HepG2 (cell line): Measurements from ENCODE around the gene HIPK3. TPM values are rescaled to one million over a fixed set of nuclear protein-coding genes. Genes with fewer than 3 reads are reported as not detected.

Source experiments
- ATAC-seq: fragments of 200-7000 bp; cut with Tn5 transposase; 3 replicates; pipeline ENCODE4 v1.9.1; 2020; ENCODE audit warnings: mild to moderate bottlenecking, moderate library complexity
- BruUV-seq: library from RNA; stranded (reverse); fragments of 400-500 nt; replicated peaks from 2 replicates; lab custom pipeline; 2021; lab: Mats Ljungman, UMichigan
- CTCF ChIA-PET: fragments of 300-600 bp; formaldehyde crosslinking; extraction: SDS; loops from one replicate; lab custom pipeline; 2021; ENCODE audit warnings: low total read pairs, inconsistent platforms, low intra/inter-chr PET ratio; lab: Yijun Ruan, JAX
- POLR2A ChIA-PET: fragments of 350-600 bp; sonication (Branson Sonifier 250); formaldehyde crosslinking; loops from one replicate; lab custom pipeline; 2020; ENCODE audit warnings: antibody characterized with exemption, inconsistent platforms; lab: Yijun Ruan, JAX
- DNase-seq: peaks from one replicate; pipeline ENCODE4 v3.0.0-alpha.2; 2015; ENCODE audit warnings: low spot score
- FAIRE-seq: peaks from 3 replicates; lab custom pipeline; 2011; peaks lifted over from hg19 to GRCh38; lab: Jason Lieb, UNC
- H2AFZ ChIP-seq: one replicate; pipeline ENCODE4 v1.6.1; 2011; ENCODE audit warnings: low read length, inconsistent platforms
- H3K27ac ChIP-seq: fragments of 300-600 bp; 3 replicates; pipeline ENCODE4 v1.8.0; 2011; ENCODE audit warnings: mixed run types, mild to moderate bottlenecking, mixed read lengths, low read length, inconsistent platforms; ENCODE audit not compliant: insufficient read depth; ENCODE audit errors: extremely low read length
- H3K27me3 ChIP-seq, 2 experiments: fragments of 200-600 bp in 1 of 2; 2 replicates in 1 of 2; 3 replicates in 1 of 2; pipeline versions ENCODE4 v1.6.0 to v1.8.0; 2011; ENCODE audit warnings: low read length in 2 of 2, mild to moderate bottlenecking in 2 of 2, moderate library complexity in 2 of 2, inconsistent platforms in 1 of 2; ENCODE audit not compliant: insufficient read depth in 2 of 2, control insufficient read depth in 1 of 2
- H3K36me3 ChIP-seq, 2 experiments: fragments of 200-600 bp in 1 of 2; replicated peaks in 1 of 2; 2 replicates in 1 of 2; 3 replicates in 1 of 2; pipeline versions ENCODE4 v1.5.1 to v1.8.0; 2011; ENCODE audit warnings: low read length in 2 of 2, inconsistent platforms in 1 of 2; ENCODE audit not compliant: insufficient read depth in 2 of 2, control insufficient read depth in 1 of 2
- H3K4me1 ChIP-seq: 2 replicates; pipeline ENCODE4 v1.5.1; 2012; ENCODE audit warnings: low read length, inconsistent platforms; ENCODE audit not compliant: insufficient read depth
- H3K4me2 ChIP-seq: 2 replicates; pipeline ENCODE4 v1.6.0; 2011; ENCODE audit warnings: low read depth, low read length, inconsistent platforms
- H3K4me3 ChIP-seq, 3 experiments: fragments of 200-600 bp in 1 of 3; sonication (generic), shearing (Covaris generic) in 1 of 3; replicated peaks in 1 of 3; 2 replicates each; pipeline ENCODE4 v1.5.1; 2011 to 2016; ENCODE audit warnings: low read length in 3 of 3, inconsistent platforms in 2 of 3, low read depth in 2 of 3, mild to moderate bottlenecking in 2 of 3, control low read depth in 1 of 3, mixed read lengths in 1 of 3; ENCODE audit not compliant: insufficient read depth in 1 of 3
- H3K79me2 ChIP-seq: one replicate; pipeline ENCODE4 v1.6.1; 2011; ENCODE audit warnings: low read length, inconsistent platforms; ENCODE audit not compliant: insufficient read depth
- H3K9ac ChIP-seq: 2 replicates; pipeline ENCODE4 v1.6.0; 2011; ENCODE audit warnings: mild to moderate bottlenecking, low read depth, low read length, inconsistent platforms; ENCODE audit not compliant: insufficient read depth
- H3K9me3 ChIP-seq: 2 replicates; pipeline ENCODE4 v1.5.1; 2012; ENCODE audit warnings: mild to moderate bottlenecking, low read length
- H4K20me1 ChIP-seq: 2 replicates; pipeline ENCODE4 v1.6.0; 2011; ENCODE audit warnings: inconsistent platforms, mild to moderate bottlenecking, low read length, moderate library complexity; ENCODE audit not compliant: insufficient read depth
- HIC2 ChIP-seq: sonication (generic); formaldehyde crosslinking; IDR thresholded peaks from 2 replicates; pipeline ENCODE4 v1.9.0; 2022; ENCODE audit warnings: low read depth, missing genetic modification reagents
- ZFP36L1 ChIP-seq: sonication (generic); formaldehyde crosslinking; IDR thresholded peaks from 2 replicates; pipeline ENCODE4 v1.8.0; 2022; ENCODE audit warnings: mild to moderate bottlenecking, missing genetic modification reagents, moderate library complexity
- ZNF235 ChIP-seq: sonication (generic); formaldehyde crosslinking; IDR thresholded peaks from 2 replicates; pipeline ENCODE4 v1.8.1; 2023; ENCODE audit warnings: mild to moderate bottlenecking, missing genetic modification reagents, borderline replicate concordance
- ZSCAN5A ChIP-seq: sonication (generic); formaldehyde crosslinking; IDR thresholded peaks from 2 replicates; pipeline ENCODE4 v1.8.0; 2022; ENCODE audit warnings: mild to moderate bottlenecking, missing genetic modification reagents, borderline replicate concordance
- WGBS: methylation state at CpG from one replicate; pipeline ENCODE4 v1.1.6; 2017; ENCODE audit warnings: low lambda C conversion rate; 5-methylcytosine and 5-hydroxymethylcytosine counted together
- in situ Hi-C: cut with HindIII; loops from 2 replicates; pipeline ENCODE4 v1.10.0; 2017; ENCODE audit warnings: low pct_unique_long_range_greater_than_20kb; ENCODE audit not compliant: extremely low pct_ligation_motif_present
- intact Hi-C: fragments of 100-400 bp; cut with micrococcal nuclease; formaldehyde crosslinking; loops from one replicate; pipeline ENCODE4 v1.10.0; 2022; ENCODE audit not compliant: unreplicated experiment
- polyA plus RNA-seq, 8 experiments: library from polyadenylated mRNA; depleted of rRNA in 3 of 8; stranded (reverse) in 7 of 8; unstranded in 1 of 8; fragments of >200 nt; fragmentation: Illumina TruSeq in 4 of 8; extraction: Trizol in 4 of 8; gene quantifications; 2 replicates each; pipeline versions ENCODE4 v1.2.1 to v1.2.3, GENCODE V29; 2011 to 2016; ENCODE audit warnings: low read depth in 4 of 8, missing spikeins in 1 of 8, mixed read lengths in 1 of 8; ENCODE audit not compliant: insufficient read depth in 1 of 8
- total RNA-seq, 5 experiments: library from RNA; depleted of rRNA; stranded (reverse); fragments of >200 nt; fragmentation: Illumina TruSeq; extraction: Trizol; gene quantifications; 2 replicates each; pipeline ENCODE4 v1.2.3, GENCODE V29; 2016; ENCODE audit warnings: low read depth in 1 of 5

HIPK3 gene
- total and polyA plus RNA-seq, 2 of the 13 experiments (the other 11 are each of a cell fraction or from before 2014, with no cell fraction given) = 20.5 to 44.3 TPM

GRCh38 chr11:33211153-33211552 lies 46.0 kb upstream of the HIPK3 start:
- in situ Hi-C loops = no loop called here

More at GRCh38 chr11:33211153-33211552, 46.0 kb upstream of the HIPK3 start:
- FAIRE-seq = no peak
- peaks cover 24% of the 10 kb centered on the region for H3K4me1 ChIP-seq
- no peak overlapping the region for H3K4me3 ChIP-seq
- H3K36me3 ChIP-seq = no peaks in the 10 kb centered on the region
- H4K20me1 ChIP-seq = no peaks in the 10 kb centered on the region
- H3K9ac ChIP-seq = no peak overlapping the region
- H2AFZ ChIP-seq = no peak overlapping the region
- TF ChIP-seq ZFP36L1 (no peak), ZNF235 (CRISPR knock-in tag) (no peak), HIC2 (CRISPR knock-in tag) (no peak), ZSCAN5A (CRISPR knock-in tag) (no peak)
- H3K4me2 ChIP-seq = peak overlapping the region; percentile 56; the same call in 1 of the 2 replicates
- ATAC-seq = no peak
- ChIA-PET CTCF (no interaction called here), POLR2A (no interaction called here)
- H3K27me3 ChIP-seq = no peaks in the 10 kb centered on the region
- H3K79me2 ChIP-seq = no peaks in the 10 kb centered on the region
- no peaks in the 10 kb centered on the region for H3K9me3 ChIP-seq
- WGBS = 50% methylated on average over 3 of the region's 3 CpGs
- no peak for DNase-seq
- intact Hi-C loops = loop anchor here (2.0 to 5.0 kb wide), 2 partner anchors 46 to 50 kb away; partner anchors contain the start of genes CSTF3 and HIPK3
- no TSS peak for BruUV-seq
- H3K27ac ChIP-seq = no peak overlapping the region
